GM23338 (cell line): ENCODE data around the gene STRIT1.

Experiments
- CREB1 ChIP-seq: fragments of 250-450 bp; sonication (Bioruptor Pico); IDR thresholded peaks from 2 replicates; pipeline ENCODE4 v1.5.0; 2020; ENCODE audit warnings: low read depth, mild to moderate bottlenecking, moderate library complexity
- EZH2 ChIP-seq: fragments of 200-600 bp; sonication (generic); IDR thresholded peaks from one replicate; pipeline ENCODE4 v1.8.0; 2017; ENCODE audit warnings: antibody characterized with exemption, mild to moderate bottlenecking, low read depth; ENCODE audit not compliant: unreplicated experiment
- EZH2phosphoT487 ChIP-seq: fragments of 200-600 bp; sonication (generic); IDR thresholded peaks from one replicate; pipeline ENCODE4 v1.8.1; 2018; ENCODE audit warnings: antibody characterized with exemption; ENCODE audit not compliant: unreplicated experiment
- JUNB ChIP-seq: IDR thresholded peaks from one replicate; pipeline ENCODE4 v1.6.1; 2016; ENCODE audit warnings: antibody characterized with exemption; ENCODE audit not compliant: unreplicated experiment
- NANOG ChIP-seq: IDR thresholded peaks from 2 replicates; pipeline ENCODE4 v1.6.1; 2016; ENCODE audit warnings: antibody characterized with exemption, borderline replicate concordance
- POLR2AphosphoS5 ChIP-seq: IDR thresholded peaks from 2 replicates; pipeline ENCODE4 v1.6.1; 2016; ENCODE audit warnings: antibody characterized with exemption, low read depth
- STAT1 ChIP-seq: IDR thresholded peaks from one replicate; pipeline ENCODE4 v1.6.1; 2016; ENCODE audit warnings: antibody characterized with exemption; ENCODE audit not compliant: unreplicated experiment
- ZNF114 ChIP-seq: fragments of 250-450 bp; sonication (Bioruptor Pico); IDR thresholded peaks from 2 replicates; pipeline ENCODE4 v1.5.0; 2020; ENCODE audit warnings: mild to moderate bottlenecking, moderate library complexity
- ZNF331 ChIP-seq: fragments of 250-450 bp; sonication (Bioruptor Pico); IDR thresholded peaks from 2 replicates; pipeline ENCODE4 v1.5.0; 2020; ENCODE audit warnings: low read depth, mild to moderate bottlenecking, moderate library complexity
- TF ChIP-seq, protein P1 (sequence below), 2 experiments: fragments of 200-600 bp in 1 of 2; sonication (generic) in 1 of 2; conservative IDR thresholded peaks; 2 replicates each; pipeline versions ENCODE4 v1.5.1 to v1.6.1; 2016 to 2017; ENCODE audit warnings: antibody characterized with exemption in 2 of 2, low read depth in 2 of 2, mild to moderate bottlenecking in 2 of 2, moderate library complexity in 1 of 2
- TF ChIP-seq, protein P2 (sequence below): IDR thresholded peaks from one replicate; pipeline ENCODE4 v1.6.1; 2018; ENCODE audit warnings: antibody characterized with exemption; ENCODE audit not compliant: unreplicated experiment
- TF ChIP-seq, protein P3 (sequence below): IDR thresholded peaks from 2 replicates; pipeline ENCODE4 v1.6.1; 2016; ENCODE audit warnings: antibody characterized with exemption

DNA sequence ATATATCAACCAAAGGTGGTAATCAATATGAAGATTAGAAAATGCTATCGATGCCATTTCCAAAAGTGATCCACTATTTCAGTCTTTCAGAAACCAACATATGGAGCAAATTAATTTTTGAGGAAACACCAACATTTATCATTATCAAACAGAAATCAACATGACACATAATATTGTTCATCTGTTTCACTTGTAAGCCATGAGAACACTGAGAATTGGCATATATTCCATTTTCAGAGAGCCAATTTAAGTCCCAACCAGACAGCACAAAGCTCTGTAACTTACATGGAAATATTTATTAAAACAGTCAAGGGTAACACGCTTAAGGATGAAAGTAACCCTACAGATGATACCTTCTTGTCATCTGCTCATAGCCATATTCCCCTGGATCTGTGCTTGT is 37.6 kb upstream of the STRIT1 start:
- TF ChIP-seq, protein P1, sequence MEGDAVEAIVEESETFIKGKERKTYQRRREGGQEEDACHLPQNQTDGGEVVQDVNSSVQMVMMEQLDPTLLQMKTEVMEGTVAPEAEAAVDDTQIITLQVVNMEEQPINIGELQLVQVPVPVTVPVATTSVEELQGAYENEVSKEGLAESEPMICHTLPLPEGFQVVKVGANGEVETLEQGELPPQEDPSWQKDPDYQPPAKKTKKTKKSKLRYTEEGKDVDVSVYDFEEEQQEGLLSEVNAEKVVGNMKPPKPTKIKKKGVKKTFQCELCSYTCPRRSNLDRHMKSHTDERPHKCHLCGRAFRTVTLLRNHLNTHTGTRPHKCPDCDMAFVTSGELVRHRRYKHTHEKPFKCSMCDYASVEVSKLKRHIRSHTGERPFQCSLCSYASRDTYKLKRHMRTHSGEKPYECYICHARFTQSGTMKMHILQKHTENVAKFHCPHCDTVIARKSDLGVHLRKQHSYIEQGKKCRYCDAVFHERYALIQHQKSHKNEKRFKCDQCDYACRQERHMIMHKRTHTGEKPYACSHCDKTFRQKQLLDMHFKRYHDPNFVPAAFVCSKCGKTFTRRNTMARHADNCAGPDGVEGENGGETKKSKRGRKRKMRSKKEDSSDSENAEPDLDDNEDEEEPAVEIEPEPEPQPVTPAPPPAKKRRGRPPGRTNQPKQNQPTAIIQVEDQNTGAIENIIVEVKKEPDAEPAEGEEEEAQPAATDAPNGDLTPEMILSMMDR (conservative IDR thresholded peaks at IDR 0.05; ENCODE audit: low read depth in 2 of 2), result no peak
- TF ChIP-seq EZH2 (no peak), POLR2AphosphoS5 (no peak), JUNB (no peak), NANOG (no peak), CREB1 (CRISPR knock-in tag) (no peak), EZH2phosphoT487 (no peak), STAT1 (no peak), ZNF114 (CRISPR knock-in tag) (no peak), ZNF331 (no peak)
- TF ChIP-seq, protein P2, sequence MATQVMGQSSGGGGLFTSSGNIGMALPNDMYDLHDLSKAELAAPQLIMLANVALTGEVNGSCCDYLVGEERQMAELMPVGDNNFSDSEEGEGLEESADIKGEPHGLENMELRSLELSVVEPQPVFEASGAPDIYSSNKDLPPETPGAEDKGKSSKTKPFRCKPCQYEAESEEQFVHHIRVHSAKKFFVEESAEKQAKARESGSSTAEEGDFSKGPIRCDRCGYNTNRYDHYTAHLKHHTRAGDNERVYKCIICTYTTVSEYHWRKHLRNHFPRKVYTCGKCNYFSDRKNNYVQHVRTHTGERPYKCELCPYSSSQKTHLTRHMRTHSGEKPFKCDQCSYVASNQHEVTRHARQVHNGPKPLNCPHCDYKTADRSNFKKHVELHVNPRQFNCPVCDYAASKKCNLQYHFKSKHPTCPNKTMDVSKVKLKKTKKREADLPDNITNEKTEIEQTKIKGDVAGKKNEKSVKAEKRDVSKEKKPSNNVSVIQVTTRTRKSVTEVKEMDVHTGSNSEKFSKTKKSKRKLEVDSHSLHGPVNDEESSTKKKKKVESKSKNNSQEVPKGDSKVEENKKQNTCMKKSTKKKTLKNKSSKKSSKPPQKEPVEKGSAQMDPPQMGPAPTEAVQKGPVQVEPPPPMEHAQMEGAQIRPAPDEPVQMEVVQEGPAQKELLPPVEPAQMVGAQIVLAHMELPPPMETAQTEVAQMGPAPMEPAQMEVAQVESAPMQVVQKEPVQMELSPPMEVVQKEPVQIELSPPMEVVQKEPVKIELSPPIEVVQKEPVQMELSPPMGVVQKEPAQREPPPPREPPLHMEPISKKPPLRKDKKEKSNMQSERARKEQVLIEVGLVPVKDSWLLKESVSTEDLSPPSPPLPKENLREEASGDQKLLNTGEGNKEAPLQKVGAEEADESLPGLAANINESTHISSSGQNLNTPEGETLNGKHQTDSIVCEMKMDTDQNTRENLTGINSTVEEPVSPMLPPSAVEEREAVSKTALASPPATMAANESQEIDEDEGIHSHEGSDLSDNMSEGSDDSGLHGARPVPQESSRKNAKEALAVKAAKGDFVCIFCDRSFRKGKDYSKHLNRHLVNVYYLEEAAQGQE, result no peak
- TF ChIP-seq, protein P3, sequence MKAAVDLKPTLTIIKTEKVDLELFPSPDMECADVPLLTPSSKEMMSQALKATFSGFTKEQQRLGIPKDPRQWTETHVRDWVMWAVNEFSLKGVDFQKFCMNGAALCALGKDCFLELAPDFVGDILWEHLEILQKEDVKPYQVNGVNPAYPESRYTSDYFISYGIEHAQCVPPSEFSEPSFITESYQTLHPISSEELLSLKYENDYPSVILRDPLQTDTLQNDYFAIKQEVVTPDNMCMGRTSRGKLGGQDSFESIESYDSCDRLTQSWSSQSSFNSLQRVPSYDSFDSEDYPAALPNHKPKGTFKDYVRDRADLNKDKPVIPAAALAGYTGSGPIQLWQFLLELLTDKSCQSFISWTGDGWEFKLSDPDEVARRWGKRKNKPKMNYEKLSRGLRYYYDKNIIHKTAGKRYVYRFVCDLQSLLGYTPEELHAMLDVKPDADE, result no peak
